Muscle layer of colon (tissue), 2 donors: Measurements from ENCODE around the gene BTRC.
"Not testable (repeated sequence)": the region's sequence is repeated elsewhere in the genome, so short reads cannot be mapped to it uniquely, and the experiment has no call there.

Source experiments
- H3K27ac ChIP-seq: one replicate; pipeline ENCODE4 v1.7.0; 2013; ENCODE audit warnings: low read depth, mild to moderate bottlenecking, low read length, moderate library complexity
- H3K27me3 ChIP-seq, 2 donors: one replicate each; pipeline ENCODE4 v1.7.0; 2013; ENCODE audit warnings: low read length in 2 of 2, mild to moderate bottlenecking in 2 of 2; ENCODE audit not compliant: insufficient read depth in 2 of 2, control insufficient read depth in 1 of 2
- H3K36me3 ChIP-seq: one replicate; pipeline ENCODE4 v1.7.0; 2013; ENCODE audit warnings: mild to moderate bottlenecking, low read length; ENCODE audit not compliant: insufficient read depth
- H3K4me1 ChIP-seq: one replicate; pipeline ENCODE4 v1.7.0; 2013; ENCODE audit warnings: mild to moderate bottlenecking, low read length; ENCODE audit not compliant: insufficient read depth
- H3K4me3 ChIP-seq, 2 donors: one replicate each; pipeline ENCODE4 v1.7.0; 2013; ENCODE audit warnings: low read length in 2 of 2, low read depth in 1 of 2, mild to moderate bottlenecking in 1 of 2, moderate library complexity in 1 of 2
- H3K9ac ChIP-seq: one replicate; pipeline ENCODE4 v1.7.0; 2013; ENCODE audit warnings: low read length
- H3K9me3 ChIP-seq: one replicate; pipeline ENCODE4 v1.7.0; 2013; ENCODE audit warnings: mild to moderate bottlenecking, low read length
- donor health status: abdominal sarcoma.
- donor health status: Adenocarcinoma of cecum.

The BTRC gene

GRCh38 chr10:101394524-101395133 lies 40.7 kb downstream of the BTRC start:
- no peaks in the 10 kb centered on the region for H3K4me1 ChIP-seq
- no peak overlapping the region for H3K4me3 ChIP-seq
- no peaks in the 10 kb centered on the region for H3K27me3 ChIP-seq
- H3K9ac ChIP-seq, result no peak overlapping the region
- H3K27ac ChIP-seq, result no peak overlapping the region
- no peaks in the 10 kb centered on the region for H3K9me3 ChIP-seq
- H3K36me3 ChIP-seq, result no peaks in the 10 kb centered on the region

- H3K27me3 ChIP-seq, result no peaks in the 10 kb centered on the region
Observed at GRCh38 chr10:101397140-101397539, 43.2 kb downstream of the BTRC start.

GRCh38 chr10:101400585-101400984 lies 46.6 kb downstream of the BTRC start:
- Histone ChIP-seq H3K9me3 (no peaks in the 10 kb centered on the region), H3K27ac (no peak overlapping the region), H3K27me3 (no peaks in the 10 kb centered on the region), H3K36me3 (no peaks in the 10 kb centered on the region), H3K9ac (no peak overlapping the region), H3K4me3 (no peak overlapping the region), H3K4me1 (no peaks in the 10 kb centered on the region)

More at GRCh38 chr10:101397140-101397539, 43.2 kb downstream of the BTRC start:
- no peak overlapping the region for H3K27ac ChIP-seq
- H3K4me3 ChIP-seq, result no peak overlapping the region
- H3K4me1 ChIP-seq, result no peaks in the 10 kb centered on the region
- no peak overlapping the region for H3K9ac ChIP-seq
- H3K36me3 ChIP-seq, result no peaks in the 10 kb centered on the region
- H3K9me3 ChIP-seq, result no peaks in the 10 kb centered on the region

GRCh38 chr10:101402711-101403110 lies 48.7 kb downstream of the BTRC start:
- no peak overlapping the region for H3K4me3 ChIP-seq
- no peaks in the 10 kb centered on the region for H3K9me3 ChIP-seq
- no peak overlapping the region for H3K27ac ChIP-seq
- H3K4me1 ChIP-seq, result no peaks in the 10 kb centered on the region
- H3K27me3 ChIP-seq, result no peaks in the 10 kb centered on the region
- no peaks in the 10 kb centered on the region for H3K36me3 ChIP-seq
- H3K9ac ChIP-seq, result no peak overlapping the region

GRCh38 chr10:101403161-101403560 lies 49.2 kb downstream of the BTRC start:
- Histone ChIP-seq H3K27ac (no peak overlapping the region), H3K9me3 (no peaks in the 10 kb centered on the region), H3K4me3 (no peak overlapping the region), H3K9ac (no peak overlapping the region), H3K36me3 (no peaks in the 10 kb centered on the region), H3K4me1 (no peaks in the 10 kb centered on the region), H3K27me3 (no peaks in the 10 kb centered on the region)

GRCh38 chr10:101405001-101405400 lies 51.0 kb downstream of the BTRC start:
- Histone ChIP-seq H3K27ac (no peak overlapping the region), H3K9me3 (no peaks in the 10 kb centered on the region)

GRCh38 chr10:101411598-101411997 lies 57.6 kb downstream of the BTRC start:
- no peak overlapping the region for H3K4me3 ChIP-seq
- no peaks in the 10 kb centered on the region for H3K4me1 ChIP-seq
- H3K9me3 ChIP-seq, result no peaks in the 10 kb centered on the region
- H3K9ac ChIP-seq, result no peak overlapping the region
- no peak overlapping the region for H3K27ac ChIP-seq
- H3K36me3 ChIP-seq, result no peaks in the 10 kb centered on the region
- H3K27me3 ChIP-seq, result no peaks in the 10 kb centered on the region

More at GRCh38 chr10:101405001-101405400, 51.0 kb downstream of the BTRC start:
- Histone ChIP-seq H3K36me3 (no peaks in the 10 kb centered on the region), H3K4me3 (no peak overlapping the region), H3K27me3 (no peaks in the 10 kb centered on the region), H3K9ac (no peak overlapping the region), H3K4me1 (no peaks in the 10 kb centered on the region)

- Histone ChIP-seq H3K9ac (no peak overlapping the region), H3K9me3 (no peaks in the 10 kb centered on the region), H3K4me1 (no peaks in the 10 kb centered on the region)
Observed at GRCh38 chr10:101414034-101414433, 60.1 kb downstream of the BTRC start.

GRCh38 chr10:101415884-101416283 lies 61.9 kb downstream of the BTRC start:
- no peaks in the 10 kb centered on the region for H3K9me3 ChIP-seq
- H3K4me1 ChIP-seq, result no peaks in the 10 kb centered on the region
- H3K4me3 ChIP-seq, result no peak overlapping the region

More at GRCh38 chr10:101414034-101414433, 60.1 kb downstream of the BTRC start:
- H3K27me3 ChIP-seq, result no peaks in the 10 kb centered on the region
- no peak overlapping the region for H3K4me3 ChIP-seq
- H3K36me3 ChIP-seq, result no peaks in the 10 kb centered on the region
- H3K27ac ChIP-seq, result no peak overlapping the region

GRCh38 chr10:101421967-101422366 lies 68.0 kb downstream of the BTRC start:
- not testable (repeated sequence) for H3K36me3 ChIP-seq, H3K9ac ChIP-seq, H3K4me3 ChIP-seq, H3K4me1 ChIP-seq, H3K9me3 ChIP-seq, H3K27me3 ChIP-seq, H3K27ac ChIP-seq

More at GRCh38 chr10:101415884-101416283, 61.9 kb downstream of the BTRC start:
- no peaks in the 10 kb centered on the region for H3K27me3 ChIP-seq
- no peaks in the 10 kb centered on the region for H3K36me3 ChIP-seq
- H3K27ac ChIP-seq, result no peak overlapping the region
- H3K9ac ChIP-seq, result no peak overlapping the region

- no peaks in the 10 kb centered on the region for H3K27me3 ChIP-seq
- H3K9ac ChIP-seq, result no peak overlapping the region
- H3K9me3 ChIP-seq, result no peaks in the 10 kb centered on the region
- no peak overlapping the region for H3K4me3 ChIP-seq
- H3K36me3 ChIP-seq, result no peaks in the 10 kb centered on the region
- H3K27ac ChIP-seq, result no peak overlapping the region
- no peaks in the 10 kb centered on the region for H3K4me1 ChIP-seq
Observed at GRCh38 chr10:101425535-101425934, 71.6 kb downstream of the BTRC start.

GRCh38 chr10:101428036-101428435 lies 74.1 kb downstream of the BTRC start:
- H3K4me1 ChIP-seq, result no peaks in the 10 kb centered on the region
- no peak overlapping the region for H3K4me3 ChIP-seq
- no peak overlapping the region for H3K9ac ChIP-seq
- no peaks in the 10 kb centered on the region for H3K36me3 ChIP-seq
- H3K27me3 ChIP-seq, result no peaks in the 10 kb centered on the region
- no peak overlapping the region for H3K27ac ChIP-seq
- H3K9me3 ChIP-seq, result no peaks in the 10 kb centered on the region
